GM12872 (cell line): ENCODE data around the gene PPP6R2.

Experiments
- CTCF ChIP-seq: IDR thresholded peaks from 3 replicates; pipeline ENCODE4 v1.5.1; 2011; ENCODE audit warnings: low read depth, mild to moderate bottlenecking, low read length, moderate library complexity; ENCODE audit not compliant: insufficient read depth

Gene PPP6R2

DNA sequence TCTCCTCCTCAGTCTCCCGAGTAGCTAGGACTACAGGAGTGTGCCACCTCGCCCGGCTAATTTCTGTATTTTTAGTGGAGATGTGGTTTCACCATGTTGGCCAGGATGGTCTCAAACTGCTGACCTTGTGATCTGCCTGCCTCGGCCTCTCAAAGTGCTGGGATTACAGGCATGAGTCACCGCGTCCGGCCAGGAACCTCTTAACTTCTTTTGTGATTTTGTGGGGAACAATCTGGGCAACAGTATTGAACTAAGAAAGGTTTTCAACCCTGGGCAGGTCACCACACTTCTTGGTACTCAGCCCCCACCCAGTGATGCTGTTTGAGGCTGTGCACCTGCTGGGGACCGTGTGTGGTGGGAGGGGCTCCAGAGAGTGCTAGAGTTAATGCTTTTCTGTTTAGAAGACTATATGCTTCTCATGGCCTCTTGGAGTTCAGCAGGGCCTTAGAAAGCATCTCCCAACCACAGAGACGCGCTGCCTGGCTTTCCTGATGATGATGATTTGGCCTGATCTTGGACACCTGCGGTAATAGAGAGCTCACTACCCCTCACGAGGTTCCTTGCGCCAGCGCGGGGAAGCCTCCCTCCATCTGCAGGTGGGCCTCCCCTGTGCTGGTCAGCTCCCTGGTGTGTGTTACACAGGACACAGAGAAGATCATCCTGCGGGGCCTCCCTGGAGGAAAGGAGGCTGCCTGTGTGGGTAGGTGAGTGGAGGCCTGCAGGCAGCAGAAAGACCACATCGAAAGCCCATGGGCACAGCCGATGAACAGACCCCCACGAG lies 17.5 kb upstream of the PPP6R2 start:
- no peak for TF ChIP-seq CTCF

DNA sequence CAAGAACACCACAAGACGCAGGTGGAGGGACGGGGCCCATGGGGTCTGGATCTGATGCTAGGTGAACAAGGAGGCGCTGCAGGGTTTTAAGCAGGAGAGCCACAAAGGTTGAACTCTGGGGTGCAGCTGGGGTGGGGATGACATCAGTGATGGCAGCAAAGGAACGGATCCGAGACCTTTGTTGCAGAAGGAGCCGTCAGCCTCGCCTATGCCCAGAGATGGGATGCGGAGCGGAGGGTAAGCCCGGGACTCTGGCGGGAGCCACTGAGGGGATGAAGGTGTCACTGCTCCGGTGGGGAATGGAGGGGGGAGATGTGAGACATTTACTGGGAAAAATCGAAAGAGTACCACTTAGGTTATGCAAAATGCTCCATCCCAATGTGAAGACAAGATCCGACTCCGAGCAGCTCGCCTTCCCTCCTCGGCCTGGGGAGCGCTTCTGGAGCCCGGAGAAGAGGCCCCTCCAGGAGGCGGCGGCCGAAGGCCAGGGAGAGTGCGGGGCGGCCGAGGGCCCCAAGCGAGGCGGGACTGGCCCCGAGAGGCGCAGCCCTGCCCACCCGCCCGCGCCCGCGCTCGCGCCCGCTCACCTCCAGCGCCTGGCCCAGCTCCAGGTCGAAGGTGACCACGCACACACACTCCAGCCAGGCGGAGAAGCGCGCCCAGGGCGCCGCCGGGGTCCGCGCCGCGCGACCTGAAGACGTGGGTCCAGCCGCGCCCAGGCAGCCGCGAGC lies 16.7 kb upstream of the PPP6R2 start:
- TF ChIP-seq CTCF, result no peak

DNA sequence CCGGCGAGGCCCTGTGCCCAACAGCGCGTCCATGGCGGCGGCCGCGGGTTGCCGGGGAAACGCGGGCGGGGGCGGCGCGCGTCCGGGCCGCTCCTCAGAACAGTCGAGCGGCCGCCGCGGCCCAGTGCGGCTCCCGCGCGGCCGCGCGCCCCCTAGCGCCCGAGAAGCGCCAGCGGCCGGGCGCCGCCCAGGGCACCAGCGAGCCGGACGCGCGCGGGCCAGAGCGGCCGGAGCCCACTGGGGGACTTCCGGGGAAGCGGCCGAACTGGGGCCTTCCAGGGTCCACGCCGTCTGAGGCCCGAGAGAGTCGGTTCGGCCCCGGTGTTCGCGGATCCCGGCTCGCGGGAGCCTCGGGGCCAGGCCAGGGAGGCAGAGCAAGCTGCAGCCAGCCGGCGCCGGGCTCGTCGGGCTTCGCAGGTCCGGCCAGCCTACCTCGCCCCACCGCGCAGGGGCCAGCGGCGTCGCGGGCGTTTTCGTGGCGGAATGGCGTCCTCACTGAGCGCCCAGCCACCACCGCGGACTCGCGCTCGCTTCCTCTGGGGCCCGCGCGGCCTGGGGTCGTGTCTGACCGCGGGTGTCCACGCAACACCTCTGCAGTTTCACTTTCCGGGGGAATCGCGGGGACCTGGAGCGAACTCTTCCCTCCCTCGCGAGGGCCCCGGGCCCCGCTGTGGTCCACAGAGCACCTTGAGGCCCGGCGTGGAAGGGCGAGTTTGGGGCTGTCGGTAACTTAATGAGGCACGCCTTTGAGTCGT lies 16.0 kb upstream of the PPP6R2 start, which contains the start of gene DENND6B:
Gene DENND6B, minus strand, starts transcription at position 57 of the 755 bp plus-strand sequence. Its CDS starts 24 bp downstream, at position 33.
- TF ChIP-seq CTCF, result peak; percentile 54; the same call in 1 of the 3 replicates

- no peak for TF ChIP-seq CTCF
Measured at GRCh38 chr22:50327711-50328019, 15.5 kb upstream of the PPP6R2 start.

DNA sequence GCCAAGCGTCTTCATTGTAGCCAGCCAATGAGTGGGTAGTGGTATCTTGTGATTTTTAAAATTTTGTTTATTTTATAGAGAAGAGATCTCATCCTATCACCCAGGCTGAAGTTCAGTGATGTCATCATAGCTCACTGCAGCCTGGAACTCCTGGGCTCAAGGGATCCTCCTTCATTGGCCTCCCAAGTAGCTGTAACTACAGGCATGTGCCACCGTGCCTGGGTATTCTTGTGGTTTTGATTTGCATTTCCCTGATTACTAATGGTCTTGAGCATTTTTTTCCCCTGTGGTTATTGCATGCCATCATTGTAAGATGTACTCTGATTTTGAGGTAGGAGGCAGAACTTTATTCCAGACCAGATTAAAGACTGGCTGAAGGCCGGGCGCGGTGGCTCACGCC lies 13.9 kb upstream of the PPP6R2 start:
- no peak for TF ChIP-seq CTCF

DNA sequence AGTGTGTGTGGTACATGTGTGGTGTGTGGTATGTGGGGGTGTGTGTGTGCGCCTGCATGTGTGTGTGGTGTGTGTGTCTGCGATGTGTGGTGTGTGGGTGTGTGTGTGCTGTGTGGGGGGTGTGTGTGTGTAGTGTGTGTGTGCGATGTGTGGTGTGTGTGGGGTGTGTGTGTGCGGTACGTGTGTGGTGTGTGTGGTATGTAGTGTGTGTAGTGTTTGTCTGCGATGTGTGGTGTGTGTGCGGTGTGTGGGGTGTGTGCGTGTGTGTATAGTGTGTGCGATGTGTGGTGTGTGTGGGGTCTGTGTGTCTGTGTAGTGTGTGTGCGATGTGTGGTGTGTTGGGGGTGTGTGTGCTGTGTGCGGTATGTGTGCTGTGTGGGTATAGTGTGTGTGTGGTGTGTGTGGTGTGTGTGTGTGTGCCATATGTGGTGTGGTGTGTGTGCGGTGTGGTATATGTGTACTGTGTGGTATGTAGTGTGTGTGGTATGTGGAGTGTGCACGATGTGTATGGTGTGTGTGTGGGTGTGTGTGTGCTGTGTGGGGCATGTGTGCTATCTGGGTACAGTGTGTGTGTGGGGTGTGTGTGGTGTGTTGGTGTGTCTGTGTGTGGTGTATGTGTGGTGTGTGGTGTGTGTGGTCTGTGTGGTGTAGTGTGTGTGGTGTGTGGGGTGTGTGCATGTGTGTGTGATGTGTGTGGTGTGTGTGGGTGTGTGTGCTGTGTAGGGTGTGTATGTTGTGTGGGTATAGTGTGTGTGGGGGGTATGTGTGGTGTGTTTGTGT lies 5.7 kb upstream of the PPP6R2 start:
- TF ChIP-seq CTCF, result no peak
